HG02943 (cell line): ENCODE results near the gene PLSCR3.

Experiments
- ATAC-seq: cut with Tn5 transposase; IDR thresholded peaks from one replicate; pipeline ENCODE4 v1.9.1; 2021; ENCODE audit warnings: mild to moderate bottlenecking, low read depth, moderate library complexity; ENCODE audit not compliant: unreplicated experiment

The PLSCR3 gene

GRCh38 chr17:7426896-7427489 lies 32.7 kb upstream of the PLSCR3 start:
- ATAC-seq = no peak

- ATAC-seq = no peak
Measured at GRCh38 chr17:7426203-7426863, 32.0 kb upstream of the PLSCR3 start.

GRCh38 chr17:7425756-7426155 lies 31.4 kb upstream of the PLSCR3 start:
- no peak for ATAC-seq

GRCh38 chr17:7425316-7425715 lies 31.0 kb upstream of the PLSCR3 start, which contains the start of gene SPEM2:
SPEM2 (plus strand) TSS chr17:7425616; CDS start chr17:7425689, 73 bp downstream.
- ATAC-seq = no peak

GRCh38 chr17:7423679-7424078 lies 29.4 kb upstream of the PLSCR3 start:
- ATAC-seq = no peak

- no peak for ATAC-seq
Measured at GRCh38 chr17:7421186-7421585, 26.9 kb upstream of the PLSCR3 start.

GRCh38 chr17:7419819-7420610 lies 25.7 kb upstream of the PLSCR3 start, which contains the start of gene SPEM1:
SPEM1 (plus strand) TSS chr17:7420324; CDS start chr17:7420385, 61 bp downstream.
- ATAC-seq = no peak

GRCh38 chr17:7418472-7419152 lies 24.3 kb upstream of the PLSCR3 start:
- no peak for ATAC-seq

- no peak for ATAC-seq
Measured at GRCh38 chr17:7417056-7417655, 22.8 kb upstream of the PLSCR3 start.

GRCh38 chr17:7416323-7416722 lies 22.0 kb upstream of the PLSCR3 start:
- no peak for ATAC-seq

- no peak for ATAC-seq
Measured at GRCh38 chr17:7415784-7416183, 21.5 kb upstream of the PLSCR3 start.

GRCh38 chr17:7414837-7415236 lies 20.5 kb upstream of the PLSCR3 start:
- ATAC-seq = no peak

GRCh38 chr17:7413346-7413985 lies 19.1 kb upstream of the PLSCR3 start:
- no peak for ATAC-seq

GRCh38 chr17:7411427-7411750 lies 17.1 kb upstream of the PLSCR3 start:
- ATAC-seq = no peak

GRCh38 chr17:7410634-7411426 lies 16.5 kb upstream of the PLSCR3 start:
- no peak for ATAC-seq

- ATAC-seq = no peak
Measured at GRCh38 chr17:7409716-7410115, 15.4 kb upstream of the PLSCR3 start.

- no peak for ATAC-seq
Measured at GRCh38 chr17:7408863-7409262, 14.5 kb upstream of the PLSCR3 start.

GRCh38 chr17:7408252-7408727 lies 14.0 kb upstream of the PLSCR3 start:
- ATAC-seq = no peak
